Activated naive CD4-positive, alpha-beta T cell treated with anti-CD3 and anti-CD28 coated beads, Interleukin-2, amount 50 U/mL, for 72 hours (primary cell): ENCODE measurements around the gene GRIA3. TPM values are rescaled to one million over a fixed set of nuclear protein-coding genes. Genes with fewer than 3 reads are reported as not detected.
"Not testable (repeated sequence)": the region's sequence is repeated elsewhere in the genome, so short reads cannot be mapped to it uniquely, and the experiment has no call there.

ENCODE experiments used
- ATAC-seq, 2 donors: fragments of 150-1000 bp; cut with Tn5 transposase; 2 replicates each; pipeline ENCODE4 v1.10.0; 2021; ENCODE audit warnings: mild to moderate bottlenecking in 2 of 2, moderate library complexity in 2 of 2
- DNase-seq, 2 donors: peaks; one replicate each; pipeline ENCODE4 v3.0.0; 2021 to 2022; ENCODE audit warnings: low spot score in 2 of 2
- H3K27ac Mint-ChIP-seq, 2 donors: one replicate each; pipeline ENCODE4 v1.8.0; 2022; ENCODE audit warnings: mild to moderate bottlenecking in 2 of 2, mixed read lengths in 2 of 2
- H3K36me3 Mint-ChIP-seq, 2 donors: one replicate each; pipeline ENCODE4 v1.8.0; 2022; ENCODE audit warnings: mixed read lengths in 2 of 2
- H3K9me3 Mint-ChIP-seq, 2 donors: one replicate each; pipeline ENCODE4 v1.8.0; 2022; ENCODE audit warnings: mixed read lengths in 2 of 2
- total RNA-seq, 2 donors: library from RNA; stranded (reverse); gene quantifications; one replicate each; pipeline ENCODE4 v1.2.3, GENCODE V29; 2022

The GRIA3 gene
- total RNA-seq, 2 donors from 2014 or later = not detected

DNA sequence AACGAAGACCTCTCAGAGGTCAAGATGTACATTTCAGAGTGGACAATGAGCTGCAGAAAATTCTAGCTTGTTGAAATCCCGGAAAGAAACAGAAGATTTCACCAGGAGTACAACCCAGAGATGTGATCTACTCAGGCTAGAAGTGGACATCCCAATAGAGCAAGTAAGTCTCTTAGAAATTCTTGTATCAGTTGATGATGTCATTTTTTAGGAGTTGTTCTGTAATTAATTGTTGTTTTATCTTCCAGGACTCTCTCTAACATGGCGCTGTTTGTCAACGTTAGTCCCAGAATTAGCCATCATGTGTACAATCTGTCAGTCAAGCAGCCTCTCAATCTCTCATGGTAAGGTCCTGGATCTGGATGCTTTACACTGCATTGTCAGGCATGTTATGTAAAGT, 174.4 kb downstream of the GRIA3 start:
- H3K36me3 Mint-ChIP-seq = no peaks in the 10 kb centered on the region
- H3K9me3 Mint-ChIP-seq = no peaks in the 10 kb centered on the region
- H3K27ac Mint-ChIP-seq = no peak overlapping the region
- no peak for DNase-seq
- ATAC-seq = no peak

DNA sequence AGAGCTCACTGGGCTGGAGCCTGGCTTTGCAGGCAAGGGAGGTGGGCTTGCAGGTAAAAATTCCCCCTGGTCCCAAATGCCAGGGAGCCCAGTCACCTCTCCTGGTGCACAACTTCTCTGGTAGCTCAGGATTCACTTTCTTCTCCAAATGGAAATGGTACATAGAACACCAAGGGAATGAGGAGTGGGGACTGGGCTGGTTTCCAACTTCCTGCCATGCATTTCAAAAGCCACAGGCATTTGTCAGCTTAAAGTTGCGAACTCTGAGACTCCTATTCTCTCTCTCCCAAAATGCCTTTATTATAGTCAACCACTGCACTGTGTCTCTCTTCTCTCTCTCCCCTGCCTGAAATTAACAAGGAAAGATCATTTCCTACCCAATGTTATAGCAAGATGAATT, 177.3 kb downstream of the GRIA3 start:
- no peak for ATAC-seq
- no peak for DNase-seq
- H3K36me3 Mint-ChIP-seq = no peaks in the 10 kb centered on the region
- H3K9me3 Mint-ChIP-seq = no peaks in the 10 kb centered on the region
- no peak overlapping the region for H3K27ac Mint-ChIP-seq

DNA sequence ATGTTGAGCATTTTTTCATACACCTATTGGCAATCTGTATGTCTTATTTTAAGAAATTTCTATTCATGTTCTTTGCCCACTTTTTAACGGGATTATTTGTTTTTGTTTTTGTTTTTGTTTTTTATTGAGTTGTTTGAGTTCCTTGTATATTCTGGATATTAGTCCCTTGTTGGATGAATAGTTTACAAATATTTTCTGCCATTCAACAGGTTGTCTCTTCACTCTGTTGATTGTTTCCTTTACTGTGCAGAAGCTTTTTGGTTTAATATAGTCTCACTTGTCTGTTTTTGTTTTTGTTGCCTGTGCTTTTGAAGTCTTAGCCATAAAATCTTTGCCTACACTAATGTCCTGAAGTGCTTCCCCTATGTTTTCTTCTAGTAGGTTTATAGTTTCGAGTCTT, 202.1 kb downstream of the GRIA3 start:
- not testable (repeated sequence) for H3K27ac Mint-ChIP-seq, ATAC-seq, DNase-seq, H3K36me3 Mint-ChIP-seq
- H3K9me3 Mint-ChIP-seq = peaks cover 9 to 17% of the 10 kb centered on the region in 2 donors

DNA sequence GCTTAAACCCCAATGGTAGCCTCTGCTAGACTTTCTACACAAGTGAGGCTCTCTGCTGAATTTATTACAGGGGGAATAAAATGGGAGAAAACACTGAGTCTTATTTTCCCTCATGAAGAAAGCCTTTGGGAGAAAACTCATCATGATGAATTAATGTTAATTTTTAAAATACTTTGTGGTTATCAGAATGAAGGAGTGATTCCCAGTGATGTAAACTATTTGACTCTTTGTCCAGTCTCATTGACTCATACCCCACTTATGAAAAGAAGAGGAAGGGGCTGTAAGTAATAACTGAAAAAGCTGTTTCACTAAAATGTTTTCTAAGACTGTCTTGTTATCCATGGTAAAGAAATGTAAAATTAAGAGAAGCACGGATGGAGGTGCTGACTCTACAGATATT, 208.8 kb downstream of the GRIA3 start:
- no peak for ATAC-seq
- Mint-ChIP-seq H3K36me3 (no peaks in the 10 kb centered on the region), H3K9me3 (peaks cover 9 to 18% of the 10 kb centered on the region in 2 donors), H3K27ac (no peak overlapping the region)
- no peak for DNase-seq

DNA sequence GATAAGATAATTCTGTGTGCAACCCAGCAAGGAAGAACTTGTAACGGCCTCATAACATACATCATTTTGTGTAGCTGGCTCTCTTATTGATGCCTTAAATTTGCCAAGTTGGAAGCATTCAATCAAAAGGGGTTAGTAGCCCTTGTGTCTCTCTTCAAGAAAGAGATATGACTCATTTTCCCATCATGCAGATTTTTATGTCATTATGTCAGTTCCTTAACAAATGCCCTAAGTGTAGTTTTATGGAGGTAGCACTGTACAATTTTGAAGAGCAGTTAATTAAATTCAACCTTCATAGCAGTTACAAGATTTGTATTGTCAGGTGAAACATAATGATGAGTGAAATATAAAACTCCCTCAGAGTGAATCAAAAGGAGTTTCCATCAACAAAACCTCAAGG, 215.6 kb downstream of the GRIA3 start:
- H3K9me3 Mint-ChIP-seq = no peaks in the 10 kb centered on the region
- no peaks in the 10 kb centered on the region for H3K36me3 Mint-ChIP-seq

DNA sequence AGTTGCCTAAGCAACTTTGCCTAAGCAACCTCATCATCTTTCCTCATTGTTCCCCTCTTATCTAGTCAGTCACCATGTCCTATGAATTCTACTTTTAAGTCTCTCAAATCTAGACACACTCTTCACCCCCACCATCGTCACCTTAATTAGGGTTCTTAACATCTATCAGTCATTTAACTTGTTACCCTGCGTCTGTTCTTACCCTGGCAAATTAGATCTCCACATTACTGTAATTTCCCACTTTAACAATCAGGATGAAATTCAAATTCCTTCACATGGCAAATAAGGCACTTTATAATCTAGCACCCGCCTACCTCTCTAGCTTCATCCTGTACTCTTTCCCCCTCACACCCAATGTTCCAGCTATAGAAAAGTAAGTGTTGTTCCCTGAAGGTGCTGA, 221.2 kb downstream of the GRIA3 start:
- H3K36me3 Mint-ChIP-seq = no peaks in the 10 kb centered on the region
- no peaks in the 10 kb centered on the region for H3K9me3 Mint-ChIP-seq
- DNase-seq = no peak
- ATAC-seq = no peak
- no peak overlapping the region for H3K27ac Mint-ChIP-seq

More for the DNA sequence above, 215.6 kb downstream of the GRIA3 start:
- no peak for ATAC-seq
- DNase-seq = no peak
- H3K27ac Mint-ChIP-seq = no peak overlapping the region

DNA sequence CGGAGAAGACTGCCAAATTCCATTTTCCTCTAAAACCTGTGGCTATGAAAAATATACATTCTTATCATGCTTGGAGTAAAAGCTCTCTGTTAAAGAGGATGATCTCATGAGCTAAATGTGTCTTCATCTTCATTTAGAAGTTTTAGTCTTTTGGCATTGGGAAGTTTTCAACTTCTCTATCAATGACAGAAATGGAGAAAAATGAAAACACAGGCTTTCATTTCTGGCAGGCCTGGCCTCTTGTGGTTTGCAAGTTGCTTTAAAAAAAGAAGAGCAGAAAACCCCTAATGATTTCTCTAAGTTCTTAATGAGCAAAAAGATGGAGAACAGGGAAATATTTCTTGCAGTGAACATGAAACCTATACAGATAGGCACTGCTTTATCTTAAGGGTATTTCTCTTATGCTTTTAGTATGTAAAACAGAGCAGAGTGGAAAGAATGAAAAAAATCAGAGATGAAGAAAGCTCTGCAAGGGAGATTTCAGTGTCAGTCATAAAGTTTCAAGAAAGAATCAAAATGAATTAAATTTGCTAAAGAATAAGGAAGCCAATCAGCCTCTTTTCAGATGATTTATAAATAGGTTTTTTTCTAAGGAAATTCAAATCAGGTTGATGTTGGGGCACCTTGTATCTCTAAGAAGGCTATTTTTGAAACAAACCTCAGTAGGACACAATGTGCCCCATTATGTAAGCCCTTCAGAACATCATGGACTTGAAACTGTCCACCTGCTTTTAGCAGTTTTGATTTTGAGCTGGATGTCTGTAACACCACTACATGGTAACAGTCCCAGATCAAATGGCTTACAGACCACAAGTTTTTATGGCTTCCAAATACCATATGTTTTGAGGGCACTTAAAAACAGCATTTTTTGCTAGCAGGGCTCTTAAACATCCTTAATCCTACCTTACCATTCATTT, 225.0 kb downstream of the GRIA3 start:
- Mint-ChIP-seq H3K36me3 (no peaks in the 10 kb centered on the region), H3K9me3 (no peaks in the 10 kb centered on the region), H3K27ac (no peak overlapping the region)
- no peak for DNase-seq
- no peak for ATAC-seq

DNA sequence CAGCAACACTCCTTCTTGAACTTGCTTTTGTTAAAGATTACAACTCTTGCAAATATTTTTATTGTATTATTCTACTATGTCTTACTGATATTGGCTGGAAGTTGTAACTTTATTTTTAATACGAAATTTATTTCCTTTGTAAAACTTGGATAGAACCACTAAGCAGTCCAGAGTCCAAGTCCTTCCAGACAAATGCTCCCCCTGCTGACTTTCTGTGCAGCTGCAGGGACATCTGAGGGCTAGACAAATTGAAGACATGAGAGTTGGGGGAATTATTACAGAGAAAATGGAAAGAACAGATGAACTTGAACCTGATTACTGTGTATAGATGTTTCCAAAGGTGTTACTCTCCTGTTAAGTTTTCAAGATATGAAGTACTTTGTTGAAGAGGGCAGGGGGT, 238.8 kb downstream of the GRIA3 start:
- ATAC-seq = no peak
- H3K9me3 Mint-ChIP-seq = no peaks in the 10 kb centered on the region
- H3K27ac Mint-ChIP-seq = no peak overlapping the region
- no peaks in the 10 kb centered on the region for H3K36me3 Mint-ChIP-seq
- no peak for DNase-seq

DNA sequence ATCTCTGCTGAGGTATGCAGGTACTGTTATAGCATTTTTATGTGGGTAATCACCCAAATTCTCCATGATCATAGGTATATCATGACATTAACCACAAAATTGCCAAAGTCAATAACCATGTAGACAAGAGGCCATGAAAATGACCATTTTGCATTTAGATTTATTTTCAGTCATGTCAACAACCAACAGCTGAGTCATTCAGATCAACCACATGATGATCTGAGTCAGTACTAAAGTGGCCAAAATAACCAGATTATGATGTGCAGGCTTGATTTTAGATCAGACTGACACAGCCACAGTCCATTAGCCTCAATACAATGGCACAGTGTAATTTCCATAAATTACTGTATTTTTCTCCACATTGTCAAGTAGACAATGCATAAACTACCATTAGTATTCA, 240.5 kb downstream of the GRIA3 start:
- Mint-ChIP-seq H3K36me3 (no peaks in the 10 kb centered on the region), H3K27ac (no peak overlapping the region), H3K9me3 (no peaks in the 10 kb centered on the region)
- no peak for ATAC-seq
- no peak for DNase-seq

DNA sequence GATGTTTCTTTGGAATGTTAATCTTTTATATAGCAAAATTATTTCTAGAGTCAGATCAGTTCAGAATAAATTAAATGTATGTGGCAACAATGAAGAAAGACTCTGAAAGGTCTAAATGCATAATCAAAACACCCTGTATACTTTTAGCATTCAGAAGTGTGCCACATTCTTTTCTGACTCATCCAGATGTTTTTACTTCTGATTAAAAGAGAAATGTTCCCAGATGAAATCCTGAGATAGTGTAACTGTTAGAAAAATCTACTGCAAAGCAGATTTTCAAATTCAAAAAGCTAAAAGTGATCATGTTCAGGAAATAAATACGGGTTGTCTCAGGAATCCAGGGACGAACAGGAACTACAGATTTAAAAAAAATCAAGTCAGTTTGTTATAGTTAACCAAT, 241.4 kb downstream of the GRIA3 start:
- DNase-seq = no peak
- Mint-ChIP-seq H3K36me3 (no peaks in the 10 kb centered on the region), H3K27ac (no peak overlapping the region), H3K9me3 (no peaks in the 10 kb centered on the region)
- ATAC-seq = no peak

DNA sequence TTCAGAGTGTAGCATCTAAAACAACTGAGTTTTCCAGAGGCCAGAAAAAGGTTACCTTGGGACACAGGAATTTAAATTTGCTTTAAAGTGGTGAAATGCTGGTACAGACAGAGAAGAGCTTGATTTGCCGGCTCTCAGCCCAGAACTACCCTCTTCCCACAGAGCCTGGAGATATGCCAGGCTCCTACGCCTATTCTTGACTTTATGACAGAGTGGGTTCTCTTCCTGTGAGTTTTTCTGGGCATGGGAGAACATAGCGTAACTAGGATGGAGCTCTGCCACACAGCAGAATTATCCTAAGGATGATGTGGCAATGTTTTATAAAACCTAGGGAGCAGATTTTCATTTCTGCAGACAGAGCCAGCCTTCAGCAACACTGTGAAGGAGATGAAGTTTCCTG, 241.8 kb downstream of the GRIA3 start:
- no peak for ATAC-seq
- Mint-ChIP-seq H3K36me3 (no peaks in the 10 kb centered on the region), H3K27ac (no peak overlapping the region), H3K9me3 (no peaks in the 10 kb centered on the region)
- DNase-seq = no peak

DNA sequence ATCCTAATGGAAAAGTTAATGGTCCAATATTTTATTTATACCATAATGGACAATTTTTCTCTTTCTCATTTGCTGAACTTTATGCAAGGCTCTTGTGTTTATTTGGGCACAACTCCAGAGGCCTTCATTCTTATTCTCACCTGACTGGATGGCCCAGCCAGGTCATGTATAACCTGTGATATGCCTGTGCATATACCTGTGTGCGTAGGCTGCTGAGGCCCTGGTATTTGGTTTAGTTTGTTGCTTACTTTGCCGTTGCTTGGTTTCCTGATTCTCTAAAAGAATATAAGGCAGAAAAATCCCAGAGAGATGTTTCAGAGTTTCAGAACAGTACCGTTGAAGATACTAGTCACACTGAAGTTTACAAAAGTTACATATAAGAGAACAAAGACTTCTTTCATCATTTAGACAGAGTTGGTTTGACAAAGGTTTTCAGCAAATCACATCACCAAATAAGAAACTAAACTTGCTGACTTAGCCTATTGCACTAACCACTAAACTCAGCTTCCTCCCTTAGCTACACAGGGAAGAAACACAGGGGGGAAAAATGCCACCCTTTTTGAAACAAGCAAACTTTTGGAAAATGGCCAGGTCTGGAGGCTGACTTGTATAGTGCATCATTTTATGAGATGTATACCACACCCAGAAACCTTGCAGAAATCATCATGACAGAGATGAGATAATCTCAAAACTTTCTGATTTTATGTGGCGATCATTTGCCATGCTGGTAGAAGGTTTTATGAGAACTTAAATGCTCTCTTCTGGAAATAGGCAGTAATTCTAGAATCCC, 248.5 kb downstream of the GRIA3 start:
- Mint-ChIP-seq H3K9me3 (no peaks in the 10 kb centered on the region), H3K36me3 (no peaks in the 10 kb centered on the region), H3K27ac (no peak overlapping the region)
- ATAC-seq = no peak
- DNase-seq = no peak

DNA sequence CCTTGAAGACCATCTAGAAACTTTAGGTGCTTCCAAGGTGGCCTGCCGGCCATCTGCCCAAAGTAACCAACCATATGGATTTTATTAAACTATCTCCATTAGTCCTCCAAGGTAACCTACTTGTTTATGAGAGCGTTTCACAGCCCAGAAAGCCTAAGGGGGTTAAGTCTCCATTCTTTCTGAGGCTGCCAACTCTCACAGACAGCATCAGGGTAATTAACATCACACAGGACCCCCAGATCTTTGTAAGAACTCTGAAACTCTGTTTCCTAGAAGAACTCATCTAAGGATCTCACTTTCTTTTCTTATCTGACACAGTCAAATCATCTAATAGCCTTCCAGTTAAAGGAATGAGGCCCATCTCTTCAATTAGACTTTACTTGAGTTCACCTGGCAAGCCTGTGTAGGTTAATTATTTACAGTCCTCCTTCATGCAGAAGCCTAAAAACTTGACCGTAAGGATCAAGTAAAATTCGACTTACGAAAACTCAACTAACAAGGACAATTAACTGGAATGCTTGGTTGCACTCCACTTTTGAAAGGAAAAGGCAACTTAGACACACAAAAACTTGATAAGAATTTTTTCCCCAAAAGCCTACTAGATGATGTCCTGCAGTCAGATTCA, 252.5 kb downstream of the GRIA3 start:
- DNase-seq (no peak), ATAC-seq (no peak)
- Mint-ChIP-seq H3K36me3 (no peaks in the 10 kb centered on the region), H3K9me3 (no peaks in the 10 kb centered on the region), H3K27ac (no peak overlapping the region)

DNA sequence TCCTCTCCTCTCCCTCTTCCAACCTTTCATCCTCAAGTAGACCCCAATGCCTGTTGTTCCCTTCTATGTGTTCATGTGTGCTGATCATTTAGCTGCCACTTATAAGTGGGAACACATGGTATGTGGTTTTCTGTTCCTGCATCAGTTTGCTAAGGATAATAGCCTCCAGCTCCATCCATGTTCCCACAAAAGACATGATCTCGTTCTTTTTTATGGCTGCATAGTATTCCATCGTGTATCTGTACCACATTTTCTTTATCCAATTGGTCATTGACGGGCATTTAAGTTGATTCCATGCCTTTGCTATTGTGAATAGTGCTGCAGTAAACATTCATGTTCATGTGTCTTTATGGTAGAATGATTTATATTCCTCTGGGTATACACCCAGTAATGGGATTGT, 255.8 kb downstream of the GRIA3 start:
- not testable (repeated sequence) for H3K9me3 Mint-ChIP-seq, ATAC-seq, DNase-seq, H3K36me3 Mint-ChIP-seq, H3K27ac Mint-ChIP-seq

DNA sequence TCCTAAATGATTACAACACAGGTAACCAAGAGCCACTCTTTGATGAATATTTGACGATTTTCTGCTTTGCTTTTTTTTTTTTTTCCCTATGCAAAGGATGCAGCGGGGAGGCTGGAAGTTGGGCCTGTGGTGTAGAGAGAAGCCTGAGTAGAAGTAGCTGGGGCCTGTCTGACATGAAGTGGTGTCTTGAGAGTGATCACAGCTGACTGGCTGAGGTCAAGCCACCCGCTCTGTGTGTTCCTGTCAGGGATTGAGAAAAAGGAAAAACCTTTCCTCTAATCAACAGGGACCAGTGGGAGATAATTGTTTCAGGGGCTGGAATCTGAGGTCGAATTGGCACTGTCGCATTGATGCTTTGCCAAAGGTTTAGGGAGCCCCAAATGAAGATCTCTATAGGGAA, 258.7 kb downstream of the GRIA3 start:
- no peaks in the 10 kb centered on the region for H3K9me3 Mint-ChIP-seq
- H3K27ac Mint-ChIP-seq = no peak overlapping the region
- DNase-seq (no peak), ATAC-seq (no peak)
- no peaks in the 10 kb centered on the region for H3K36me3 Mint-ChIP-seq

DNA sequence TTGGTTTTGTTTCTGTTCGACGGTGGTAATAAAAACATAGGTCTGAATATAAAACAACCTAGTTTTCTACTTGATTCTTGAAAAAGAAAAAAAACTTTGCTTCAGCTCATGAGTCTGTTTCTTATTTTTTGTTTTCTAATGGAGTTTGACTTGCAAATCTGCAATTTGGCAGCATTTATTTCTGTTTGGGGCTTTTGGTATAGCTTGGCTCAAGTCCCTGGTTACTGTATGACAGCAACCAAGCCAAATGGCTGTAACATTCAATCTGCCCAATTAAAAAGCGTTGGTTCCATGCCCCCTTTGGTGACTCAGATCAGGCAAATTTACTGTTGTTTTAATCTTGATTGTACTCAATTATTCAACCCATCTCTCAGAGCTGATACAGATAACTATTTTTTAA, 263.4 kb downstream of the GRIA3 start:
- Mint-ChIP-seq H3K36me3 (no peaks in the 10 kb centered on the region), H3K9me3 (no peaks in the 10 kb centered on the region)

DNA sequence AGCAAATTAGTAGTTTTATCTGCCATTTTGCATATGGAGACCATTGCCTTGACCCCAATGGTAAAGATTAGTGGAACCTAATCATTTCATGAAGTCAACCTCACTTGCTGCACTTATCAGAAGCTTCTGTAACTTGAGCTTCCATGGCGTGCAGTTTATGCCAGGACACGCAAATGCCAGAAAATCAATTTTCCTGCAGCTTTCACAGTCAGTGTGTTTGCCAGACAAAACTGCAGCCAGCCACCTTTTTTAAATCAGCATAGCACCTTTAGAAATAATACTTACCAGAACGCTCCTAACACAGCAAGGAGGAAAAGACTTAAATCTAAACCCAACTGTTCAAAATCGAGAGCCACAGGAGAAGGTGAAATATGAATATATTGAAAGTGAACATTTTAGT, 265.3 kb downstream of the GRIA3 start:
- Mint-ChIP-seq H3K9me3 (no peaks in the 10 kb centered on the region), H3K36me3 (no peaks in the 10 kb centered on the region), H3K27ac (no peak overlapping the region)
- ATAC-seq (no peak), DNase-seq (no peak)

More for the DNA sequence above, 263.4 kb downstream of the GRIA3 start:
- ATAC-seq (no peak), DNase-seq (no peak)
- no peak overlapping the region for H3K27ac Mint-ChIP-seq
